Measurements from ENCODE around the gene CRYGD.

CRYGD gene

DNA sequence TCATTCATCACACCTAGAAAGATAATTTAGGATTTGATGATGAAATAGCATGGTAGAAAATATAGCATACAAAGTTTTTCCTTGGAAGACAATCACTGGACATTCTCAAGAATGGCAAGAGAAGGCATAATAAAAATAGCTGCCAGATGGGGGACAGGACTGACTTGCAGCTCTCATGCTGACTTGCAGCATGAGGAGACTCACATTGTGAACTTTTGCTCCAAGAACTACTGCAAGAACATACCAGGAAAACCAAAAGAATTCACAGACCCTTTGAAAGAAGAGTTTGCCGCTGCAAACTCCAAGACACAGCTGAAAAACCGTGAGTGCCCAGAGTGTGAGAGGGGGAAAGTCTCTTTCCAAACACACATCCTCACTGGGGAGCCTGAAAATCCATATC lies 47.0 kb downstream of the CRYGD start:
- DNase-seq = no peak

DNA sequence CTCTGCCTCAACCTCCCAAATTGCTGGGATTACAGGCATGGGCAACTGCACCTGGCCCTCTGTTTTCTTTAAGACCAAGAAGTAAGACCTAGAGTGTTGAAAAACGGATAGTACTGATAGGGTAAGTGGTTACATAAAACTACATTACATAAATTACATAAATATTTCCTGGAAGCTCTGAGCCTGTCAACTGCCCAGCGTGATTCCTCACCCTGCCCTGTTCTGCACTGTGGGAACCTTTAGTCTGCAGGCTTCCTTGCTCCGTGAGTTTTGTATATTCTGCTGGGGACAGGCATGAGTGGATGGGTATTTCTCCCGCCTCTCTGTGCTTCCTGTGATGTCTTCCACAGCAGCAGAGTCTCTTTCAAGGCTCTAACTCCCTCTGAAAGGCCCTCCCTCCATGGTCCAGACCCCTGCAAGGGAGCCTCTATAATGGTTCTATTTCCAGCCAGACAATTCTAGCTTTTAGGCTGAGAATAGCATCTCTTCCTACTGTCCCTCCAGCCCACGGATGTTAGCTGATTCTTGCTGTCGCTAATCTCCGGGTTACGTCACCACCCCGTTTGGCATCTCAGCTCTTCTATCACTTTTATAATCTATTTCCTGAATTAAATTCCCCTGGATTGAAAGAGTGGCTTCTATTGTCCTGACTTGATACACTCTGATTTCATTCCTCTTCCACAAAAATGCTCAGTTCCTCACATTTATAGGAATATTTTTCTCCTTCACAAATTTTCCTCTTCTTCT lies 49.5 kb downstream of the CRYGD start:
- no peak for DNase-seq

DNA sequence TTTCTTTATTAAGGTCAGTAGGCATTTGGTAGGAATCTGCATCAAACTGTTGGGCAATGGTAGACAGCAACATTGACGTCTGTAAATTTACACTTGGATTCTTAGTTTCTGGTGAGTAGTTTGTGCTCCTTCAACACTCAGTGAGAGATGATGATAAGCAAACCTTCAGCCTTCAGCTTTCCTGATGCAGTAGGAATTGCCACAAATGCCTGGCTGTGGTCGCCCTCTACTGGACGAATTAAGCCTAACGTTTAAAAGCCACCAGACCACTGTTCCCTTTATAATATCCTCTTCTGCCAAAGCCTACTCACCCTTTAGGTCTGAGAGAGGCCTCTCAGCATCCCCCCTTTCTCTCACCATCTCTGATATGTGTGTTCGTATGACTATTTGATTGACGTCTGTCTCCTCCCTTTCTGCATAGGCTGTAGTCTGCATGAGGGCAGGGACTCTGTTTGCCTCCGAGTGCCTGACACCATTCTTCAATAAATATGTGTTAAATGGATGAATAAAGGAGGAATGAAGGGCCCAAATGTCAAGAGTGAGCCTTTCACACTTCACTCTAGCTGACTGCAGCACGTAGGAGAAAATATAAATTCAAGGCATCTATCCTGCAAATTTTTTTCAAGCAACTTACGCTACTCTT lies 52.0 kb downstream of the CRYGD start:
- no peak for DNase-seq
